ENCODE measurements around the gene RAPGEF5. TPM values are rescaled to one million over a fixed set of nuclear protein-coding genes. Genes with fewer than 3 reads are reported as not detected.

The RAPGEF5 gene
- total RNA-seq, 3 donors from 2014 or later: 0.21 to 1.3 (median 0.56) TPM

DNA sequence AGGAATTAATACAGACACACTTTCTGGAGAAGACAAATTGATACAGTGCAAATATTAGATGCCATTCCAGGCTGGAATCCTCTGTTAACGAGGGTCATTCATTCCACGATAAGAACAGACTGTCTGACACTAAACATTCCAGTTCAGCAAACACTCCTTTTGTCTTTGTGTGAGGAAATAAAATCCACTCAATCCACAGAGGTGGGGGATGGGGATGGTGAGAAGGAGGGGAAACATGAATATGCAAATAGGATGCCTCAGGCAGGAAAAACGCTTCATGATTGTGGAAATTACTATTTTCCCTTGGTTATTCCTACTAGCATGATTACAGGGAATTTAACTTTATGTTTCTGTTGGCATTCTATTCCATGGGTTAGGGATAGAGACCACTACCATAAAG lies 214.4 kb downstream of the RAPGEF5 start:
- no peak for DNase-seq
- no peaks in the 10 kb centered on the region for H3K9me3 Mint-ChIP-seq
- H3K27me3 Mint-ChIP-seq (ENCODE audit: low read depth): peaks cover 10% of the 10 kb centered on the region

DNA sequence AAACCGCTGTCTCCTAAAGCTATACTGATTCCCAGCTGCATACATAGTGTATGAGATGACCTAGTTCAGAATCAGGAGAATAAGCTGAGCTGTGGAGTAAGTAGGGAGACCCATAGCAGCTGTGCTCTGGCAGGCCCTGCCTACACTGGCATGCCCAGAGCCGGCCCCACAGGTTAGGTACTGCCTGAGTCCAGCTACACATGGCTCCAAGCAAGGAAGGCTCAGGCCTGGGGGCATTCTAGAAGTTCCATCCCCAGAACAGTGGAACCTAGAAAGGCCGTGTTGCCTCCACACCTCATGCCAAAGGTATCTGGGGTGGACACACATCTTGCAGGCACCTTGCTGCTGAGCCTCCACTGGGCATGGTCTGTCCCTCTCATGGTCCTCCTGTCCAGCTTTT lies 215.6 kb downstream of the RAPGEF5 start:
- Mint-ChIP-seq H3K4me3 (no peak overlapping the region), H3K27me3 (ENCODE audit: low read depth) (peaks cover 7% of the 10 kb centered on the region), H3K36me3 (ENCODE audit: insufficient read depth) (no peaks in the 10 kb centered on the region), H3K9me3 (no peaks in the 10 kb centered on the region), H3K4me1 (ENCODE audit: low read depth) (no peaks in the 10 kb centered on the region)
- ATAC-seq (no peak), DNase-seq (no peak)

More for the DNA sequence above, 214.4 kb downstream of the RAPGEF5 start:
- H3K4me3 Mint-ChIP-seq: no peak overlapping the region
- no peaks in the 10 kb centered on the region for H3K36me3 Mint-ChIP-seq (ENCODE audit: insufficient read depth)
- peaks cover 8% of the 10 kb centered on the region for H3K4me1 Mint-ChIP-seq (ENCODE audit: low read depth)
- ATAC-seq: no peak

DNA sequence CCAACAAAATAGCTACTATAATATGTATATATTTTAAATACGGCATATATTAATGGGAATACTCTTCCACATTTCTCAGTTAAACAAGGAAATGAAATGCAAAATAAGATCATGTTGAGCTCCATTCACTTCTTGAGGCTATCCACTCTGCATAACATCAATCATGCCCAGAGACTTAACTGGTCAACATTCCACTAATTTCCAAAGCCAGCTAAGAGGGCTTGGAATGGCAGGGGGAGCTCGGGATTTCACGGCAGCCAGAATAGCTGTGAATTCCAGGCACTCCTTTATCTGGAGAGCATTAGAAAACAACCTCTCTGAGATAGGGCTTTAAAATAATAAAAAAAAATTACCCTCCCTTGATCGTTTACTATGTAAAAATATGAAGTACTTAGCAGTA lies 216.4 kb downstream of the RAPGEF5 start:
- DNase-seq: no peak
- H3K4me3 Mint-ChIP-seq: no peak overlapping the region
- no peaks in the 10 kb centered on the region for H3K36me3 Mint-ChIP-seq (ENCODE audit: insufficient read depth)
- H3K9me3 Mint-ChIP-seq: no peaks in the 10 kb centered on the region
- no peak for ATAC-seq
- no peaks in the 10 kb centered on the region for H3K4me1 Mint-ChIP-seq (ENCODE audit: low read depth)
- H3K27me3 Mint-ChIP-seq (ENCODE audit: low read depth): peaks cover 7% of the 10 kb centered on the region

DNA sequence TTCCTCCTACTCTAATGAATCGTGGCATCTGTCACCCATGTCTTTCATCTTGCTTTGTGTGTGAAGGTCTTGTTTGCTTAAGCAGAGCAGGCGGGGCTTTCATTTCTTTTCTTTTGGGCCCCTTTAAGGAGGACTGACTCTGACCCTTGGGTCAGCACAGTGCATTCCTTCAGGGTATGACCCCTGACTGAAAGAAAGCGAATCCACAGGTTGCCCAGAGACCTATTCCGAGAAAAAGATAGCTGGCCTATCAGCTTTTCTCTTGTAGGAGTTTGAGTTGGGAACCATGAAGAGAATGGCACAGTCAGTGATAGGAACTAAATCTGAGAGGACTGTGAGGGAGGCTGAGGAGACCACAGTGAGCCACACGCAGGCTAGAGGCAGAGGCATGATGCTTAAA lies 218.1 kb downstream of the RAPGEF5 start:
- Mint-ChIP-seq H3K4me3 (no peak overlapping the region), H3K4me1 (ENCODE audit: low read depth) (no peaks in the 10 kb centered on the region), H3K27me3 (ENCODE audit: low read depth) (peaks cover 7% of the 10 kb centered on the region), H3K36me3 (ENCODE audit: insufficient read depth) (no peaks in the 10 kb centered on the region), H3K9me3 (no peaks in the 10 kb centered on the region)
- ATAC-seq (no peak), DNase-seq (no peak)

DNA sequence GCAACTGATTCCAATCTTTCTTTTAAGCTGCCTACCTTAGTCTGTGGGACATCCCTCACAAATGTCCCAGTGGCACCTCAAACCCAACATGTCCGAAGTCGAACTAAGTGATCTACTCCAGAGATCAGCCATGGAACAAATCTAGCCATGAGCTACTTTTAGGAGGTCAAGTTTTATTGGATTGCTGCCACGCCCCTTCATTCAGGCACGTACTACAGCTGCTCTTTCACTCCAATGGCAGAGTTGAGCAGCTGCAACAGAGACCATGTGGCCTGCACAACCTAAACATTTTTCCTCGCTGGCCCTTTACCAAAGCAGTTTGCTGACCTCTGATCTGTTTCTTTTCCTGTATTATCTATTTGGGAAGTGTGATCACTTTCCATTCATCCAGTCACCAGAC lies 218.8 kb downstream of the RAPGEF5 start:
- Mint-ChIP-seq H3K9me3 (no peaks in the 10 kb centered on the region), H3K4me1 (ENCODE audit: low read depth) (no peaks in the 10 kb centered on the region), H3K4me3 (no peak overlapping the region), H3K27me3 (ENCODE audit: low read depth) (peaks cover 5% of the 10 kb centered on the region), H3K36me3 (ENCODE audit: insufficient read depth) (no peaks in the 10 kb centered on the region)
- ATAC-seq (no peak), DNase-seq (no peak)

DNA sequence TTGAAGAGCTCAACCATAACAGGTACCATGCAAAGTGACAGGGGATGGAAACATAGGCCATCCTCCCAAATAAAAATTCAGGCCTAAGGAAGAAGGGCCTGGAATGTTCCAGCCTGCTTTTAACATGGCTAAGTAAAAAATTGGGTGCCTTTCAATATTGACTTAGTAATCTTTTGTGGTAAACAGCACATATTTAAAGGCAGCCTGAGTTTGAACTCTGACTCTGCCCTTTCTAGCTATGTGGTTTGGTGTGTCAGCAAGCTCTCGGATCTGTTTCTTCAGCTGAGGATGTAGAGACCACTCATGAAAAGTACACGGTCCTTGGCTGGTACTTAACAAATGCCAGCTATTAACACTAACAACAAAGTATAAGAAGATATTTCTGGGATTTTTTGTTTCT lies 219.5 kb downstream of the RAPGEF5 start:
- H3K27me3 Mint-ChIP-seq (ENCODE audit: low read depth): peaks cover 5% of the 10 kb centered on the region
- no peak for DNase-seq
- H3K4me1 Mint-ChIP-seq (ENCODE audit: low read depth): no peaks in the 10 kb centered on the region
- no peaks in the 10 kb centered on the region for H3K36me3 Mint-ChIP-seq (ENCODE audit: insufficient read depth)
- no peak overlapping the region for H3K4me3 Mint-ChIP-seq
- no peak for ATAC-seq
- no peaks in the 10 kb centered on the region for H3K9me3 Mint-ChIP-seq

DNA sequence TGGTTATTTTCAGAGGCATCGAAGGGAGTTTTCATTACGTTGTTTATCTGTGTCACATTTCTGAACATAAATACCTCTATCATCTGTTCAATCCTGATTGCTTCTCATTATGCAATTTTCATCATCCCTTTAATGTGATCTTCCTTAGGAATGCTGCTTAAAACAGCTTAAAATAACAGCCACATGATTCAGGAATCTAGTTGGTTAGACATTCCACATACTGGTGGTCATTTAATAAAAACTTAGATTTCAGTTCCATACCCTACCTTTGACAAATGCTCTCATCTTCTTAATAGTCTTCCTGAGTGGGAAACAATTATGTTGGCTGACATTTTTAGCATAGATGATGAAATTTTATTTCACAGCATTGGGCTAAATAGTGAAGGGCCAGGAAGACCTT lies 219.9 kb downstream of the RAPGEF5 start:
- H3K27me3 Mint-ChIP-seq (ENCODE audit: low read depth): peaks cover 5% of the 10 kb centered on the region
- H3K4me3 Mint-ChIP-seq: no peak overlapping the region
- no peaks in the 10 kb centered on the region for H3K4me1 Mint-ChIP-seq (ENCODE audit: low read depth)
- ATAC-seq (no peak), DNase-seq (no peak)
- H3K9me3 Mint-ChIP-seq: no peaks in the 10 kb centered on the region
- H3K36me3 Mint-ChIP-seq (ENCODE audit: insufficient read depth): no peaks in the 10 kb centered on the region

DNA sequence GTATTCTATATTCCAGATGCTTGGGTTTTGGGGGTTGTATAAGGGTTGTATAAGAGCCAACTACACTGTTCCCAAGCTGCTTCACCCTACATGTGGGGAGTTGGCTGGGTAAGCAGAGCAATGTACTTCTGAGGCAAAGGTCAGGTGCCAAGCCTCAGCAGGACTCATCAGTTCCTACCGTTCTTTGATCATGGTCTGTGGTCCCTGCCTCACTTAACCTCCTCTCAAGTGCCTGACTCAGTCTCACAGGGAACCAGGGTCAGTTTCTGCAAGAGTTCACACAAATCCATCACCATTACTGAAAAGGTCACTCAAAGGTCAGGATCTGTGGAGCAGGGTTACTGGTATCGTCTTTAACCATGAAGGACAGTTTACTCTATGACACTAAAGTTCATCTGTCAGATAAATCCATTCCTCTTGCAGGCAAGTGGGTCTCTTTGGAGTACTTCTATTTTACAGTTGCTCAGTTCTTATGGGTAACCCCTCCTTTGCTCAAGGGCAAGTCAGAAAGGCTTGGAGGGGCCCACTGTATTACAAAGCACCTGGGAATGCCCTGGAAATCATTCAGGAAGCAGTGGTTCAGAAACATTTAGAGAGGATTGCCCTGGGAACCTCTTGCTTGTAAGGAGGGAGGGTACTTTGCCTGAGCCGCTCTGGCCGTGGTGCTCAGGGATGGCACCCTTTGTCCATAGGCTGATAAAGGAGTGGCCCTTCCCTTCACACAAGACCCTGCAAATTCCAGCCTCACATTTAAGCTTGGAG lies 227.0 kb downstream of the RAPGEF5 start:
- Mint-ChIP-seq H3K4me3 (no peak overlapping the region), H3K27me3 (ENCODE audit: low read depth) (peaks cover 22% of the 10 kb centered on the region), H3K4me1 (ENCODE audit: low read depth) (no peaks in the 10 kb centered on the region), H3K9me3 (no peaks in the 10 kb centered on the region), H3K36me3 (ENCODE audit: insufficient read depth) (no peaks in the 10 kb centered on the region)
- ATAC-seq (no peak), DNase-seq (no peak)

DNA sequence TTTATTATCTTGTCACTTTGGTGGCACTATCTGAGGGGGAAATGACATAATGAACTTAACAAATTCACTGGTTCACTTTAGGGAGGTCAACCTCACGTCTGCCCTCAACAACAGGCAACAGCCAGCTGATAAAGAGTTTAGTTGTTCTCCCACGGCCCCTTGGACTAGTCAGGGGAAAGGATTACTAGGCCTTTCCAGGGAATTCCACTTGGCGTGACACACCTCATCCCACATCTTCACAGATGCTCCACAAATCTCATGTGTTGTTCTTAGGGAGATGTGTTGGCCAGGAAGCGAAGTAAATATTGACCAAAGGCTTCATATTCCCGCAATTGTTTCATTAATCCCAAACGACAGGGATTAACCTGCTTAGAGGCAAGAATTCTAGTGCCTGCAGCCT lies 227.8 kb downstream of the RAPGEF5 start:
- ATAC-seq (no peak), DNase-seq (no peak)
- Mint-ChIP-seq H3K4me3 (no peak overlapping the region), H3K27me3 (ENCODE audit: low read depth) (peaks cover 24% of the 10 kb centered on the region), H3K4me1 (ENCODE audit: low read depth) (no peaks in the 10 kb centered on the region), H3K9me3 (no peaks in the 10 kb centered on the region), H3K36me3 (ENCODE audit: insufficient read depth) (no peaks in the 10 kb centered on the region)

DNA sequence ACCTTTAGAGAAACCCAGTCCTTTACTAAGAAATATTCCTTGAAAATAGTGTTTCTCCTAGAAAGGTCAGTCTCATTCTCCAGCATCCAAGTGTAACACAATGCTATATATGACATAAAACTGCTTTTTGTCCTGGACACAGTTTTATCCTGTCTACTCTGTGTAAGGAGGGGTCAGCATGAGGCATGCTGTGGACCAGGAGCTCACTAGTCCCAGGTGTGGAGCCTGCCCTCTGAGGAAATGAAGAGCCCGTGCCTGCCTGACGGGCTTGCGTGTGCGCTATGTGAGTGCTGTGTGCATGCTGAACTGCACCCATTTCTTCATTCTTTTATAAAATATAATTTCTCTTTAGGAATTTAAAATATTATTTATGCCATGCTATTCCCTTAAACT lies 228.4 kb downstream of the RAPGEF5 start:
- ATAC-seq: no peak

DNA sequence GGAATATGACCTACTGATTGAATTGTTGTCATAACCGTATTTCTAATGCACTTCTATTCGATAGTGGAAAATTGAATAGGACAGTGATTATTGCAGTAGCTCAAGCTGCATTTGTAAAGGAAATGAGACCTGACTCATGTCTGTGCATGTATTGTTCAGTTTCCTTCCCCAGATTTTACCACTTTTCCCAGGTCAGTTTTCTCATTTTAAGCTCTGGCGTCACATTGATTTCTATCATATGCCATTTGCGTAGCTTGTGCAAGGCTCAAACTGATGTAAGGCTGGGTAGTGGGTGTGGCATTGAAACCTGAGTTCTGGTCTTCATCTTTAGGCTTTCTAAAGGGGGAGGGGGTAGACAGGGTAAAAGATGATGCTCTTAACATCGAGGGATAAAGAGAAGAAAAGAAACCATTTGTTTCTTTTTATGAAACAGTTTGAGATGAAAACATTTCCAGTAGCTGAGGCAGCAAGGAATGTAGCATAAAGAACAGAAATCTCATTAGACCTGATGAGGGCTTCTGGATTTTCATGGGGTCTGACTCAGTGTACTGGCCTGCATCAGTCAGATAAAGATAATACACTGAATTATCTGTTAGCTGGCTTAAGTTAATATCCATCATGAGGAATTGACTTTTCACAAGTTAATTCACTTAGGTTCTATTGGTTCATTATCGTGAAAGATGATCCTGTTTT lies 229.0 kb downstream of the RAPGEF5 start:
- Mint-ChIP-seq H3K9me3 (no peaks in the 10 kb centered on the region), H3K4me3 (no peak overlapping the region), H3K4me1 (ENCODE audit: low read depth) (no peaks in the 10 kb centered on the region), H3K36me3 (ENCODE audit: insufficient read depth) (no peaks in the 10 kb centered on the region), H3K27me3 (ENCODE audit: low read depth) (peaks cover 24% of the 10 kb centered on the region)
- ATAC-seq (no peak), DNase-seq (no peak)

More for the DNA sequence above, 228.4 kb downstream of the RAPGEF5 start:
- H3K4me3 Mint-ChIP-seq: no peak overlapping the region
- peaks cover 24% of the 10 kb centered on the region for H3K27me3 Mint-ChIP-seq (ENCODE audit: low read depth)
- no peaks in the 10 kb centered on the region for H3K36me3 Mint-ChIP-seq (ENCODE audit: insufficient read depth)
- H3K9me3 Mint-ChIP-seq: no peaks in the 10 kb centered on the region
- DNase-seq: no peak
- no peaks in the 10 kb centered on the region for H3K4me1 Mint-ChIP-seq (ENCODE audit: low read depth)

DNA sequence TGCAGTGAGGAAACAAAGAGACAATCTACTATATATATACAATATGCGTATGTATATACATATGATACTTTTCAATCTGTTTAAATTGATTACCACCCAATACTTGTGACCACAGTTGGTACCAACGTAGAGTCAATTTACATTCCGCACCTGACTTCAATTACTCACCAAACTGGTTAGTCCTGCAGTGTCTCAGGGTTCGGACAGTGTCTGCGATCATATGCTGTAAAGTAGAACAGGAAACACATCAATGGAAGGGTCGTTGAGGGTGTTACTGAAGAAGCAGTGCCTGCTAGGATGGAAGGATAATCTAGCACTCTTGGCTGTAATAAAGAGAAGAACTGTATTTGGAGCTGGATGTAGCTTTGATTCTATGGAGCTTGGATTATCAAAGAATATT lies 231.5 kb downstream of the RAPGEF5 start:
- DNase-seq (no peak), ATAC-seq (no peak)
- Mint-ChIP-seq H3K4me1 (ENCODE audit: low read depth) (peaks cover 8% of the 10 kb centered on the region), H3K27me3 (ENCODE audit: low read depth) (peaks cover 24% of the 10 kb centered on the region), H3K9me3 (no peaks in the 10 kb centered on the region), H3K36me3 (ENCODE audit: insufficient read depth) (no peaks in the 10 kb centered on the region), H3K4me3 (no peak overlapping the region)

DNA sequence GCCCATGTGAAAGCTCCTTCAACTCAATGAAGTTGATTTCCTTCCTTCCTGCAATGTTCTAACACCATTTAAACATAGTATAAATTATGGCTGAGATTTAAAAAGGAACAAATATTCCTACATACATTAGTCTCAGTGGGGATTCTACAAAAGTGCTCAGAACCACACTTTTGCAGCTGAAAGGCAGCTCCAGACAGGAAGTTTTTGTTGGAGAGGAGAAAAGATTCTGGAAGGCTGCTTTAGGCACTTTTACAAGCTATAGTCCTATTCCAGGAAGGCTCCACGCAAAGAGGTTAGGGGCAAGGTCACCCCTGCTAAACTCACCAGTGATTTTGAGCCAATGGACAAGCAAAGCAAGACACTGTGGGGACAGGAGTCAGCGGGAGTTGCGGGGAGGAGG lies 232.0 kb downstream of the RAPGEF5 start:
- Mint-ChIP-seq H3K27me3 (ENCODE audit: low read depth) (peaks cover 19% of the 10 kb centered on the region), H3K4me3 (no peak overlapping the region), H3K4me1 (ENCODE audit: low read depth) (peaks cover 8% of the 10 kb centered on the region), H3K36me3 (ENCODE audit: insufficient read depth) (no peaks in the 10 kb centered on the region), H3K9me3 (no peaks in the 10 kb centered on the region)
- no peak for ATAC-seq
- no peak for DNase-seq

DNA sequence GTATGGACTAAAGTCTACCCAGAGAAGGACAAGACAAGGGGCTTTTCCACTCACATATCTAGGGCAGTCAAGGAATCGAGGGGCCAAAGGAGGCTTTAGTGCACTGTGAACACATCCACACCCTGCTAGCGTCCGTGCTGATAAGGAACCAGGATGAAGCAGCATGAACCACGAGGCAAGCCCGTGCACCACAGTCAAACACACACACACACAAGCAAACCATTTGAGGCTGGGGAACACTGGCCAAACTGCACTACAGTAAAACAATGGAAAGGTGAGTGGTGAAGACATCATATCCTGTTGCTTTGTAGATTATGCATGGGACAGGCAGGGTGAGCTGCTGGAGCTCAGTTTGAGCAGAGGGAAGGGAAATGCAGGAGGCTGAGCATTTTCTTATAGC lies 233.8 kb downstream of the RAPGEF5 start:
- Mint-ChIP-seq H3K9me3 (no peaks in the 10 kb centered on the region), H3K36me3 (ENCODE audit: insufficient read depth) (no peaks in the 10 kb centered on the region), H3K27me3 (ENCODE audit: low read depth) (peaks cover 16% of the 10 kb centered on the region), H3K4me3 (no peak overlapping the region), H3K4me1 (ENCODE audit: low read depth) (peaks cover 8% of the 10 kb centered on the region)
- DNase-seq: no peak
- ATAC-seq: no peak
